HepG2 (cell line): Measurements from ENCODE around the gene ATP6V0D1. TPM values are rescaled to one million over a fixed set of nuclear protein-coding genes. Genes with fewer than 3 reads are reported as not detected.

ENCODE experiments used
- ARID4A ChIP-seq: sonication (generic); formaldehyde crosslinking; IDR thresholded peaks from 2 replicates; pipeline ENCODE4 v1.5.0; 2020; ENCODE audit warnings: mild to moderate bottlenecking, missing genetic modification reagents, borderline replicate concordance
- CC2D1A ChIP-seq: sonication (generic); formaldehyde crosslinking; IDR thresholded peaks from 2 replicates; pipeline ENCODE4 v1.8.1; 2023; ENCODE audit warnings: mild to moderate bottlenecking, missing genetic modification reagents
- GMEB2 ChIP-seq: IDR thresholded peaks from 2 replicates; pipeline ENCODE4 v1.6.1; 2016; ENCODE audit warnings: missing biosample characterization, missing genetic modification reagents, low read depth
- HNRNPL ChIP-seq: fragments of 200-400 bp; formaldehyde crosslinking; IDR thresholded peaks from 2 replicates; pipeline ENCODE4 v1.6.1; 2017; ENCODE audit warnings: mild to moderate bottlenecking, low read depth, low read length
- HOXA3 ChIP-seq: sonication (generic); formaldehyde crosslinking; IDR thresholded peaks from 2 replicates; pipeline ENCODE4 v1.5.0; 2020; ENCODE audit warnings: missing genetic modification reagents
- HOXA5 ChIP-seq: sonication (generic); formaldehyde crosslinking; IDR thresholded peaks from 2 replicates; pipeline ENCODE4 v1.4.0; 2020; ENCODE audit warnings: missing genetic modification reagents
- NFKBIZ ChIP-seq: IDR thresholded peaks from 2 replicates; pipeline ENCODE4 v1.6.1; 2018; ENCODE audit warnings: missing genetic modification reagents, missing compliant biosample characterization
- NR2F2 ChIP-seq: IDR thresholded peaks from 2 replicates; pipeline ENCODE4 v1.6.1; 2012; ENCODE audit warnings: low read depth, inconsistent platforms, borderline replicate concordance
- NR3C1 ChIP-seq: sonication (generic); formaldehyde crosslinking; IDR thresholded peaks from 2 replicates; pipeline ENCODE4 v1.4.0; 2020; ENCODE audit warnings: missing genetic modification reagents
- ONECUT2 ChIP-seq: sonication (generic); formaldehyde crosslinking; IDR thresholded peaks from 2 replicates; pipeline ENCODE4 v1.4.0; 2020; ENCODE audit warnings: missing genetic modification reagents
- RARA ChIP-seq: IDR thresholded peaks from 2 replicates; pipeline ENCODE4 v1.6.1; 2016; ENCODE audit warnings: missing genetic modification reagents, missing compliant biosample characterization
- RCOR2 ChIP-seq: IDR thresholded peaks from 2 replicates; pipeline ENCODE4 v1.6.1; 2016; ENCODE audit warnings: missing biosample characterization, missing genetic modification reagents
- RXRB ChIP-seq: IDR thresholded peaks from 2 replicates; pipeline ENCODE4 v1.6.1; 2016; ENCODE audit warnings: borderline replicate concordance, missing genetic modification reagents, missing compliant biosample characterization
- SIN3B ChIP-seq: fragments of 150-350 bp; IDR thresholded peaks from 2 replicates; pipeline ENCODE4 v1.6.1; 2014; ENCODE audit warnings: low read length
- SRSF9 ChIP-seq: fragments of 200-400 bp; formaldehyde crosslinking; IDR thresholded peaks from 2 replicates; pipeline ENCODE4 v1.6.1; 2018; ENCODE audit warnings: borderline replicate concordance, mild to moderate bottlenecking, low read depth, low read length; ENCODE audit not compliant: insufficient read depth, poor library complexity, severe bottlenecking
- ZBTB7A ChIP-seq: sonication (generic); formaldehyde crosslinking; IDR thresholded peaks from 2 replicates; pipeline ENCODE4 v1.8.0; 2022; ENCODE audit warnings: mild to moderate bottlenecking, missing genetic modification reagents
- ZBTB8A ChIP-seq: sonication (generic); formaldehyde crosslinking; IDR thresholded peaks from 2 replicates; pipeline ENCODE4 v1.4.0; 2020; ENCODE audit warnings: mild to moderate bottlenecking, low read depth, missing genetic modification reagents, borderline replicate concordance
- ZC3H13 ChIP-seq: sonication (generic); formaldehyde crosslinking; IDR thresholded peaks from 2 replicates; pipeline ENCODE4 v1.8.1; 2023; ENCODE audit warnings: mild to moderate bottlenecking, missing genetic modification reagents, moderate library complexity
- ZNF143 ChIP-seq: sonication (generic); formaldehyde crosslinking; IDR thresholded peaks from 2 replicates; pipeline ENCODE4 v1.4.0; 2020; ENCODE audit warnings: missing genetic modification reagents
- ZNF230 ChIP-seq: sonication (generic); formaldehyde crosslinking; IDR thresholded peaks from 2 replicates; pipeline ENCODE4 v1.4.0; 2020; ENCODE audit warnings: mild to moderate bottlenecking, missing genetic modification reagents
- ZNF263 ChIP-seq: sonication (generic); formaldehyde crosslinking; IDR thresholded peaks from 2 replicates; pipeline ENCODE4 v1.4.0; 2020; ENCODE audit warnings: missing genetic modification reagents
- ZNF766 ChIP-seq: sonication (generic); formaldehyde crosslinking; IDR thresholded peaks from 2 replicates; pipeline ENCODE4 v1.5.0; 2020; ENCODE audit warnings: missing genetic modification reagents, borderline replicate concordance
- polyA plus RNA-seq, 8 experiments: library from polyadenylated mRNA; depleted of rRNA in 3 of 8; stranded (reverse) in 7 of 8; unstranded in 1 of 8; fragments of >200 nt; fragmentation: Illumina TruSeq in 4 of 8; extraction: Trizol in 4 of 8; gene quantifications; 2 replicates each; pipeline versions ENCODE4 v1.2.1 to v1.2.3, GENCODE V29; 2011 to 2016; ENCODE audit warnings: low read depth in 4 of 8, missing spikeins in 1 of 8, mixed read lengths in 1 of 8; ENCODE audit not compliant: insufficient read depth in 1 of 8
- total RNA-seq, 5 experiments: library from RNA; depleted of rRNA; stranded (reverse); fragments of >200 nt; fragmentation: Illumina TruSeq; extraction: Trizol; gene quantifications; 2 replicates each; pipeline ENCODE4 v1.2.3, GENCODE V29; 2016; ENCODE audit warnings: low read depth in 1 of 5
- TF ChIP-seq, protein P1 (sequence below): sonication (generic); formaldehyde crosslinking; IDR thresholded peaks from 2 replicates; pipeline ENCODE4 v1.8.0; 2022; ENCODE audit warnings: missing genetic modification reagents, low read depth, mild to moderate bottlenecking, borderline replicate concordance
- TF ChIP-seq, protein P2 (sequence below): fragments of 450-650 bp; IDR thresholded peaks from 2 replicates; pipeline ENCODE4 v1.6.1; 2016

ATP6V0D1 gene
- total and polyA plus RNA-seq, 2 of the 13 experiments (the other 11 are each of a cell fraction or from before 2014, with no cell fraction given): 51.1 to 61.3 TPM

DNA sequence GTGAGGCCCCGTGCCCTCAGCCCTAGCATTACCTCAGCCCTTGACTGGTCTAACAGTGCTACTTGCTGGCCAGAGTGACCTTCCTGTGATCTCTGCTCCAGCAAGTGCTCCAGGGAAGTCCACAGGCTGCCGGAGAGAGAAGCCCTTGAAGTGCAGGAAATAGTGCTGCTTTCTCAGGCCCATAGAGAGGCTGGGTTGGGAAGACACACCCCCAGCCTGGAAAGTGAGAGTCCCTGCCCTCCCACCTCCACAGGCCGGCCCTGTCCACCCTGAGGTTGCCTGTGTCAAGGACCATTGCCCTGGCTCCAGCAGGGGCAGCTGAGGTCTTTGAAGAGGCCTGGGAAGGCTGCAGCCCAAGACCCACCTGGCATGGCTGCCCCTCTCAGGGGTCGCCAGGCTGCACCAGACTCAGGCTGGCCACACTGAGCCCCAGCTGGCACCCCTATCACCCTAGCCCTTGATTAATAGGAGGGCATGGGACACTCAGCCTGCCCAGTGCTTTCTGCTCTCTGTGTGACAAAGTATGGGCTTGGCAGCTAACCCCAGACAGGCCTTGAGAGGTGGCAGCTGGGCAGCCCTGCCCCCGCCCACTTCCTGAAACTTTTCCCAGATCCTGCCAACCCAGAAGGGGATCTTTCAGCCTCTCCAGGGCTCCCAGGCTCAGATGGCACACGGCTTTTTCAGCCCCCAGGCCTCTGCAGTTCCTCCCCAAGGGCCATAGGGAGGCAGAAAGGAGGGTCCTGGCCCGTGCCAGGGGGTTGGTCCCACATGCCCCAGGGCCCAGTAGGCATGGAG lies 21.7 kb downstream of the ATP6V0D1 start (continued):
- TF ChIP-seq NR2F2 (0 out of 2 replicates have a peak, but pooled peaks have one; percentile 13), ZNF230 (0 out of 2 replicates have a peak, but pooled peaks have one; percentile 39), ZC3H13 (CRISPR knock-in tag) (no peak), CC2D1A (CRISPR knock-in tag) (no peak), ZBTB8A (CRISPR knock-in tag) (no peak), GMEB2 (CRISPR knock-in tag) (no peak), ZBTB7A (no peak), ARID4A (CRISPR knock-in tag) (peak; percentile 23; the same call in 1 of the 2 replicates), ZNF143 (no peak), NFKBIZ (CRISPR knock-in tag) (no peak), HOXA3 (CRISPR knock-in tag) (no peak), HOXA5 (CRISPR knock-in tag) (no peak), RXRB (CRISPR knock-in tag) (peak; percentile 26; the same call in 1 of the 2 replicates), ZNF263 (CRISPR knock-in tag) (peak; percentile 93), SIN3B (no peak), RARA (CRISPR knock-in tag) (peak; percentile 75), HNRNPL (peak; percentile 88), NR3C1 (CRISPR knock-in tag) (no peak), ZNF766 (CRISPR knock-in tag) (no peak), SRSF9 (no peak), ONECUT2 (CRISPR knock-in tag) (no peak), RCOR2 (CRISPR knock-in tag) (no peak)
- TF ChIP-seq, protein P1, sequence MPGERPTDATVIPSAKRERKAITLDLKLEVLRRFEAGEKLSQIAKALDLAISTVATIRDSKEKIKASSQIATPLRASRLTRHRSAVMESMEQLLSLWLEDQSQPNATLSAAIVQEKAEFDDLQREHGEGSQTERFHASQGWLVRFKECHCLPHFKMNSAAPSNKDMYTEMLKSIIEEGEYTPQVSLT (CRISPR knock-in tag): no peak
- TF ChIP-seq, protein P2, sequence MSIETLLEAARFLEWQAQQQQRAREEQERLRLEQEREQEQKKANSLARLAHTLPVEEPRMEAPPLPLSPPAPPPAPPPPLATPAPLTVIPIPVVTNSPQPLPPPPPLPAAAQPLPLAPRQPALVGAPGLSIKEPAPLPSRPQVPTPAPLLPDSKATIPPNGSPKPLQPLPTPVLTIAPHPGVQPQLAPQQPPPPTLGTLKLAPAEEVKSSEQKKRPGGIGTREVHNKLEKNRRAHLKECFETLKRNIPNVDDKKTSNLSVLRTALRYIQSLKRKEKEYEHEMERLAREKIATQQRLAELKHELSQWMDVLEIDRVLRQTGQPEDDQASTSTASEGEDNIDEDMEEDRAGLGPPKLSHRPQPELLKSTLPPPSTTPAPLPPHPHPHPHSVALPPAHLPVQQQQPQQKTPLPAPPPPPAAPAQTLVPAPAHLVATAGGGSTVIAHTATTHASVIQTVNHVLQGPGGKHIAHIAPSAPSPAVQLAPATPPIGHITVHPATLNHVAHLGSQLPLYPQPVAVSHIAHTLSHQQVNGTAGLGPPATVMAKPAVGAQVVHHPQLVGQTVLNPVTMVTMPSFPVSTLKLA: no peak
